ENCODE data around the gene ENTPD8.

ENTPD8 gene

GRCh38 chr9:137428311-137428630 is 12.9 kb downstream of the ENTPD8 start:
- Histone ChIP-seq H3K27me3 (ENCODE audit: control insufficient read depth, insufficient read depth, low read length) (peaks cover 13% of the 10 kb centered on the region), H3K27ac (ENCODE audit: low read length) (no peak overlapping the region), H3K9me3 (ENCODE audit: control insufficient read depth, low read depth, low read length) (no peaks in the 10 kb centered on the region), H3K4me1 (ENCODE audit: control insufficient read depth, low read depth, low read length) (no peaks in the 10 kb centered on the region), H3K9ac (ENCODE audit: low read length) (no peak overlapping the region), H3K36me3 (ENCODE audit: control insufficient read depth, low read depth, low read length) (no peaks in the 10 kb centered on the region), H3K4me3 (ENCODE audit: low read length) (no peak overlapping the region)

- no peak overlapping the region for H3K27ac ChIP-seq (ENCODE audit: low read length)
- no peak overlapping the region for H3K4me3 ChIP-seq (ENCODE audit: low read length)
- peaks cover 13% of the 10 kb centered on the region for H3K27me3 ChIP-seq (ENCODE audit: control insufficient read depth, insufficient read depth, low read length)
- H3K9me3 ChIP-seq (ENCODE audit: control insufficient read depth, low read depth, low read length): no peaks in the 10 kb centered on the region
- H3K9ac ChIP-seq (ENCODE audit: low read length): no peak overlapping the region
- no peaks in the 10 kb centered on the region for H3K4me1 ChIP-seq (ENCODE audit: control insufficient read depth, low read depth, low read length)
- no peaks in the 10 kb centered on the region for H3K36me3 ChIP-seq (ENCODE audit: control insufficient read depth, low read depth, low read length)
Observed at GRCh38 chr9:137427454-137428310, 13.5 kb downstream of the ENTPD8 start.

- no peaks in the 10 kb centered on the region for H3K36me3 ChIP-seq (ENCODE audit: control insufficient read depth, low read depth, low read length)
- H3K27me3 ChIP-seq (ENCODE audit: control insufficient read depth, insufficient read depth, low read length): peaks cover 13% of the 10 kb centered on the region
- no peak overlapping the region for H3K9ac ChIP-seq (ENCODE audit: low read length)
- no peak overlapping the region for H3K4me3 ChIP-seq (ENCODE audit: low read length)
- H3K27ac ChIP-seq (ENCODE audit: low read length): no peak overlapping the region
- no peaks in the 10 kb centered on the region for H3K9me3 ChIP-seq (ENCODE audit: control insufficient read depth, low read depth, low read length)
- no peaks in the 10 kb centered on the region for H3K4me1 ChIP-seq (ENCODE audit: control insufficient read depth, low read depth, low read length)
Observed at GRCh38 chr9:137426018-137426681, 15.0 kb downstream of the ENTPD8 start.

GRCh38 chr9:137423514-137424291 is 17.5 kb downstream of the ENTPD8 start:
- Histone ChIP-seq H3K36me3 (ENCODE audit: control insufficient read depth, low read depth, low read length) (no peaks in the 10 kb centered on the region), H3K4me1 (ENCODE audit: control insufficient read depth, low read depth, low read length) (no peaks in the 10 kb centered on the region), H3K9me3 (ENCODE audit: control insufficient read depth, low read depth, low read length) (no peaks in the 10 kb centered on the region), H3K27ac (ENCODE audit: low read length) (no peak overlapping the region), H3K27me3 (ENCODE audit: control insufficient read depth, insufficient read depth, low read length) (peaks cover 13% of the 10 kb centered on the region), H3K4me3 (ENCODE audit: low read length) (peak overlapping the region; percentile 21), H3K9ac (ENCODE audit: low read length) (no peak overlapping the region)

- peaks cover 13% of the 10 kb centered on the region for H3K27me3 ChIP-seq (ENCODE audit: control insufficient read depth, insufficient read depth, low read length)
- H3K36me3 ChIP-seq (ENCODE audit: control insufficient read depth, low read depth, low read length): no peaks in the 10 kb centered on the region
- no peak within 1 kb of the TSS for H3K27ac ChIP-seq (ENCODE audit: low read length)
- H3K9me3 ChIP-seq (ENCODE audit: control insufficient read depth, low read depth, low read length): no peaks in the 10 kb centered on the region
- H3K4me3 ChIP-seq (ENCODE audit: low read length): peak within 1 kb of the TSS; percentile 82
- no peaks in the 10 kb centered on the region for H3K4me1 ChIP-seq (ENCODE audit: control insufficient read depth, low read depth, low read length)
- peak within 1 kb of the TSS; percentile 61 for H3K9ac ChIP-seq (ENCODE audit: low read length)
Observed at GRCh38 chr9:137422604-137423513, 18.3 kb downstream of the ENTPD8 start, which contains the start of the genes EXD3 and NOXA1. Gene EXD3 (minus strand): TSS chr9:137423162. CDS start chr9:137395357, 27,805 bp downstream. Gene NOXA1 (plus strand): TSS chr9:137423393. CDS start chr9:137423530, 137 bp downstream.

GRCh38 chr9:137421838-137422603 is 19.1 kb downstream of the ENTPD8 start:
- Histone ChIP-seq H3K9ac (ENCODE audit: low read length) (peak overlapping the region; percentile 61), H3K4me1 (ENCODE audit: control insufficient read depth, low read depth, low read length) (no peaks in the 10 kb centered on the region), H3K27me3 (ENCODE audit: control insufficient read depth, insufficient read depth, low read length) (peaks cover 13% of the 10 kb centered on the region), H3K4me3 (ENCODE audit: low read length) (peak overlapping the region; percentile 82), H3K36me3 (ENCODE audit: control insufficient read depth, low read depth, low read length) (no peaks in the 10 kb centered on the region), H3K27ac (ENCODE audit: low read length) (no peak overlapping the region), H3K9me3 (ENCODE audit: control insufficient read depth, low read depth, low read length) (no peaks in the 10 kb centered on the region)

- H3K9me3 ChIP-seq (ENCODE audit: control insufficient read depth, low read depth, low read length): no peaks in the 10 kb centered on the region
- no peaks in the 10 kb centered on the region for H3K4me1 ChIP-seq (ENCODE audit: control insufficient read depth, low read depth, low read length)
- H3K27me3 ChIP-seq (ENCODE audit: control insufficient read depth, insufficient read depth, low read length): no peaks in the 10 kb centered on the region
- no peak overlapping the region for H3K9ac ChIP-seq (ENCODE audit: low read length)
- no peak overlapping the region for H3K4me3 ChIP-seq (ENCODE audit: low read length)
- no peak overlapping the region for H3K27ac ChIP-seq (ENCODE audit: low read length)
- no peaks in the 10 kb centered on the region for H3K36me3 ChIP-seq (ENCODE audit: control insufficient read depth, low read depth, low read length)
Observed at GRCh38 chr9:137417161-137418021, 23.8 kb downstream of the ENTPD8 start.

- no peaks in the 10 kb centered on the region for H3K9me3 ChIP-seq (ENCODE audit: control insufficient read depth, low read depth, low read length)
- H3K27me3 ChIP-seq (ENCODE audit: control insufficient read depth, insufficient read depth, low read length): no peaks in the 10 kb centered on the region
- H3K27ac ChIP-seq (ENCODE audit: low read length): no peak overlapping the region
- no peaks in the 10 kb centered on the region for H3K36me3 ChIP-seq (ENCODE audit: control insufficient read depth, low read depth, low read length)
- H3K4me3 ChIP-seq (ENCODE audit: low read length): no peak overlapping the region
- no peaks in the 10 kb centered on the region for H3K4me1 ChIP-seq (ENCODE audit: control insufficient read depth, low read depth, low read length)
- H3K9ac ChIP-seq (ENCODE audit: low read length): no peak overlapping the region
Observed at GRCh38 chr9:137416563-137417151, 24.5 kb downstream of the ENTPD8 start.

GRCh38 chr9:137416006-137416562 is 25.1 kb downstream of the ENTPD8 start:
- no peaks in the 10 kb centered on the region for H3K9me3 ChIP-seq (ENCODE audit: control insufficient read depth, low read depth, low read length)
- H3K4me3 ChIP-seq (ENCODE audit: low read length): no peak overlapping the region
- no peaks in the 10 kb centered on the region for H3K4me1 ChIP-seq (ENCODE audit: control insufficient read depth, low read depth, low read length)
- H3K27me3 ChIP-seq (ENCODE audit: control insufficient read depth, insufficient read depth, low read length): no peaks in the 10 kb centered on the region
- no peak overlapping the region for H3K9ac ChIP-seq (ENCODE audit: low read length)
- H3K36me3 ChIP-seq (ENCODE audit: control insufficient read depth, low read depth, low read length): no peaks in the 10 kb centered on the region
- H3K27ac ChIP-seq (ENCODE audit: low read length): no peak overlapping the region
